ENCODE data around the gene PTPRU.

Gene PTPRU

GRCh38 chr1:29342351-29342750, 106.0 kb downstream of the PTPRU start:
- no peak for FAIRE-seq

- FAIRE-seq = no peak
These were observed 106.7 kb downstream of the PTPRU start for GRCh38 chr1:29342983-29343382.

- FAIRE-seq = no peak
These were observed 107.2 kb downstream of the PTPRU start for GRCh38 chr1:29343476-29343875.

- no peak for FAIRE-seq
These were observed 107.6 kb downstream of the PTPRU start for GRCh38 chr1:29343908-29344307.

GRCh38 chr1:29344336-29344735, 108.0 kb downstream of the PTPRU start:
- no peak for FAIRE-seq

GRCh38 chr1:29346576-29346975, 110.3 kb downstream of the PTPRU start:
- FAIRE-seq = no peak

- no peak for FAIRE-seq
These were observed 113.7 kb downstream of the PTPRU start for GRCh38 chr1:29349871-29350491.

GRCh38 chr1:29352719-29353420, 116.5 kb downstream of the PTPRU start:
- FAIRE-seq = no peak

- no peak for FAIRE-seq
These were observed 118.3 kb downstream of the PTPRU start for GRCh38 chr1:29354511-29355098.

- FAIRE-seq = no peak
These were observed 119.1 kb downstream of the PTPRU start for GRCh38 chr1:29355375-29355774.

- no peak for FAIRE-seq
These were observed 120.3 kb downstream of the PTPRU start for GRCh38 chr1:29356663-29357062.

GRCh38 chr1:29357452-29357851, 121.1 kb downstream of the PTPRU start:
- FAIRE-seq = no peak

GRCh38 chr1:29358183-29358582, 121.9 kb downstream of the PTPRU start:
- FAIRE-seq = no peak

GRCh38 chr1:29360768-29361167, 124.4 kb downstream of the PTPRU start:
- FAIRE-seq = no peak

GRCh38 chr1:29361686-29362085, 125.4 kb downstream of the PTPRU start:
- no peak for FAIRE-seq

- FAIRE-seq = no peak
These were observed 125.8 kb downstream of the PTPRU start for GRCh38 chr1:29362116-29362515.

GRCh38 chr1:29362764-29363163, 126.4 kb downstream of the PTPRU start:
- no peak for FAIRE-seq

GRCh38 chr1:29363536-29363935, 127.2 kb downstream of the PTPRU start:
- FAIRE-seq = no peak

- no peak for FAIRE-seq
These were observed 127.9 kb downstream of the PTPRU start for GRCh38 chr1:29364101-29364678.

GRCh38 chr1:29365906-29366670, 129.8 kb downstream of the PTPRU start:
- no peak for FAIRE-seq

GRCh38 chr1:29368936-29369932, 132.9 kb downstream of the PTPRU start:
- FAIRE-seq = no peak

- FAIRE-seq = no peak
These were observed 133.7 kb downstream of the PTPRU start for GRCh38 chr1:29370067-29370466.

Data from colon (tissue), 2 donors.